ENCODE results near the gene SOX4.
A peak's percentile ranks its signal among the peaks of the same experiment; 100 is the strongest.
"Not testable (repeated sequence)": the region's sequence is repeated elsewhere in the genome, so short reads cannot be mapped to it uniquely, and the experiment has no call there.

The SOX4 gene

GRCh38 chr6:21593412-21593926 is at the start of gene SOX4:
SOX4 (plus strand) TSS chr6:21593751; CDS start chr6:21594535, 784 bp downstream.
- DNase-seq, result peak; percentile 93

GRCh38 chr6:21552286-21552685 is 41.3 kb upstream of the SOX4 start:
- DNase-seq, result not testable (repeated sequence)

GRCh38 chr6:21554286-21554685 is 39.3 kb upstream of the SOX4 start:
- DNase-seq, result no peak

GRCh38 chr6:21555197-21555596 is 38.4 kb upstream of the SOX4 start:
- no peak for DNase-seq

GRCh38 chr6:21556511-21556910 is 37.0 kb upstream of the SOX4 start:
- no peak for DNase-seq

- DNase-seq, result no peak
Measured at GRCh38 chr6:21556968-21557721, 36.4 kb upstream of the SOX4 start.

GRCh38 chr6:21559238-21559637 is 34.3 kb upstream of the SOX4 start:
- DNase-seq, result no peak

GRCh38 chr6:21560249-21560648 is 33.3 kb upstream of the SOX4 start:
- DNase-seq, result no peak

GRCh38 chr6:21565431-21565830 is 28.1 kb upstream of the SOX4 start:
- no peak for DNase-seq

- DNase-seq, result no peak
Measured at GRCh38 chr6:21578523-21578922, 15.0 kb upstream of the SOX4 start.

- no peak for DNase-seq
Measured at GRCh38 chr6:21582651-21583050, 10.9 kb upstream of the SOX4 start.

GRCh38 chr6:21586300-21586699 is 7.3 kb upstream of the SOX4 start:
- DNase-seq, result no peak

GRCh38 chr6:21586740-21587178 is 6.8 kb upstream of the SOX4 start:
- DNase-seq, result no peak

GRCh38 chr6:21587179-21587960 is 6.2 kb upstream of the SOX4 start:
- peak; percentile 46 for DNase-seq

GRCh38 chr6:21587961-21588480 is 5.5 kb upstream of the SOX4 start:
- peak; percentile 32 for DNase-seq

GRCh38 chr6:21588481-21589351 is 4.8 kb upstream of the SOX4 start:
- peak; percentile 62 for DNase-seq

- DNase-seq, result peak; percentile 77
Measured at GRCh38 chr6:21589352-21590345, 3.9 kb upstream of the SOX4 start.

GRCh38 chr6:21590346-21590745 is 3.2 kb upstream of the SOX4 start:
- DNase-seq, result no peak

GRCh38 chr6:21591446-21591845 is 2.1 kb upstream of the SOX4 start:
- no peak for DNase-seq

- DNase-seq, result no peak
Measured at GRCh38 chr6:21592953-21593352, 598 bp upstream of the SOX4 start.

- DNase-seq, result peak; percentile 60
Measured at GRCh38 chr6:21593927-21594415, 420 bp downstream of the SOX4 start.

All from hematopoietic multipotent progenitor cell treated with erythropoietin and hydrocortisone succinate and interleukin-3 and kit ligand, for 8 days (in vitro differentiated cells).